Measurements from ENCODE around the gene PCBD1.
"Not testable (repeated sequence)": the region's sequence is repeated elsewhere in the genome, so short reads cannot be mapped to it uniquely, and the experiment has no call there.

Gene PCBD1

GRCh38 chr10:70861495-70862197, 26.7 kb downstream of the PCBD1 start:
- DNase-seq: not testable (repeated sequence)

- no peak for DNase-seq
Observed at GRCh38 chr10:70858759-70859158, 29.6 kb downstream of the PCBD1 start.

- no peak for DNase-seq
Observed at GRCh38 chr10:70856454-70856853, 31.9 kb downstream of the PCBD1 start.

GRCh38 chr10:70853457-70853856, 34.9 kb downstream of the PCBD1 start:
- DNase-seq: no peak

GRCh38 chr10:70853038-70853437, 35.3 kb downstream of the PCBD1 start:
- no peak for DNase-seq

- no peak for DNase-seq
Observed at GRCh38 chr10:70851597-70852475, 36.5 kb downstream of the PCBD1 start.

- DNase-seq: no peak
Observed at GRCh38 chr10:70850097-70850496, 38.3 kb downstream of the PCBD1 start.

GRCh38 chr10:70849582-70850016, 38.8 kb downstream of the PCBD1 start:
- DNase-seq: no peak

GRCh38 chr10:70847659-70848360, 40.6 kb downstream of the PCBD1 start:
- DNase-seq: no peak

GRCh38 chr10:70846795-70847194, 41.6 kb downstream of the PCBD1 start:
- DNase-seq: no peak

GRCh38 chr10:70845816-70846215, 42.5 kb downstream of the PCBD1 start:
- no peak for DNase-seq

- DNase-seq: no peak
Observed at GRCh38 chr10:70845256-70845655, 43.1 kb downstream of the PCBD1 start.

GRCh38 chr10:70843776-70844489, 44.4 kb downstream of the PCBD1 start:
- DNase-seq: no peak

- DNase-seq: no peak
Observed at GRCh38 chr10:70843333-70843732, 45.0 kb downstream of the PCBD1 start.

- DNase-seq: no peak
Observed at GRCh38 chr10:70840836-70841235, 47.5 kb downstream of the PCBD1 start.

- DNase-seq: no peak
Observed at GRCh38 chr10:70838270-70838805, 50.0 kb downstream of the PCBD1 start.

- DNase-seq: no peak
Observed at GRCh38 chr10:70837660-70838059, 50.7 kb downstream of the PCBD1 start.

- no peak for DNase-seq
Observed at GRCh38 chr10:70836319-70836718, 52.0 kb downstream of the PCBD1 start.

- no peak for DNase-seq
Observed at GRCh38 chr10:70834441-70835151, 53.8 kb downstream of the PCBD1 start.

- no peak for DNase-seq
Observed at GRCh38 chr10:70834021-70834420, 54.3 kb downstream of the PCBD1 start.

- DNase-seq: no peak
Observed at GRCh38 chr10:70833601-70834000, 54.8 kb downstream of the PCBD1 start.
